HG03457 (cell line): ENCODE measurements around the gene LRRC1.

ENCODE experiments used
- ATAC-seq: cut with Tn5 transposase; IDR thresholded peaks from one replicate; pipeline ENCODE4 v1.9.1; 2021; ENCODE audit warnings: moderate number of reproducible peaks; ENCODE audit not compliant: unreplicated experiment

Gene LRRC1

DNA sequence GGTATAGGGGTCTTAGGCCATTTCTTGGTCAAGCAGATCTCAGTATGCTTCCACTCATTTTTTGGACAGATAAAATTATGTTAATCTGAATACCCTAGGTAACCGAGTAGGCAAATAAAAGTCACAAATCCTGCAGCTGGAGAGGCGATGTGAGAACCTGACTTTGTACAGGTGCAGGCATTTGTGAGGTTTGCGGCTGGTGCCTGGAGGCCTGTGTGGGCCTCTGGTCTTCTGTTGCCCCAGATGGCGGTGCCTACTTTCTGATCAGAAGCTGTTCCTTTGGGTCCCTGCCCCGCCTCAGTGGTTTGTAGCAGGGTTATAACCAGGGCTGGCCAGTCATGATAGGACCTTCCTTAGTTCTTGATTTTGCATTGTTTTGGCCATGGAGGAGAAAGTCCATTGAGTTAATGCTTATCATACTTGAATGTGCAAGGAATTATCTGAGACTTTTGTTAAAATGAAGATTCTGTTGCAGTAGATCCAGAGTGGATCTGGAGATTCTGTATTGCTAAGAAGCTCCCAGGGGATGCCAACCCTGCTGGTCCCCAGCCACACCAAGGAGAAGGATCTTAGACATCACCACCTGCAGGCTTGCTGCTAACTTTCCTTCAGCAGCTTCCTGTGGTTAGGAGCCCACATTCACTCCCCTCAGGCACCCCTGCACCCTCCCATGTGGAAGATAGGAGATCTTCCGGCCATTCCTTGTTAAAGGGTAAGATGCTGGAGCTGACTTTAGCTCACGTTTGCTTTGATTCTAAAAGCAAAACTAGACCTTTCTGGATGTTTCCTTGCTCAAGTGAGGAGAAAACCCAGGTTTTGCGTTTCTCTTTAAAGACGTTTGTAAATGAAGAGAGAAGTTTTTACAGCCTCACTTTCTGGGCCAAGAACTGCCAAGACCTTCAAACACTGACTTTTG is 50.7 kb downstream of the LRRC1 start:
- ATAC-seq: no peak

DNA sequence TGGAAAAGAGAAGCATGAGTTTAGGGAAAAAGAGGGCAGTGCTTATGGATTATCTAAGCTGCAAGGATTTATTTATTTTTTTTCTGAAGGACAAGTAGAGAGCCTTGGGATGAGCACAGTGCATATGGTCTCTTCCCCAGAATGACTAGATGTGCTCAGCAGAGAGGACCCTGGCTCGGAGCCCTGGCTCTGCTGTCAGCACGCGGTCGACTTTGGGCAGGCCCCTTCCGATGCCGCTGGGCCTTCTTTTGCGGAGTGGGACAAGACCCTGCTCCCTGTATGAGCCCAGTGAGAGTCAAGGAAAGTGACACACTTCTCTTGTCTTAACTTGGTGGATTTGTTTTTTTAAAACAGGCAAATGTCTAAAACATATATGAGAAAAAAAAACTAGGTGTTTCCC is 51.4 kb downstream of the LRRC1 start:
- no peak for ATAC-seq

DNA sequence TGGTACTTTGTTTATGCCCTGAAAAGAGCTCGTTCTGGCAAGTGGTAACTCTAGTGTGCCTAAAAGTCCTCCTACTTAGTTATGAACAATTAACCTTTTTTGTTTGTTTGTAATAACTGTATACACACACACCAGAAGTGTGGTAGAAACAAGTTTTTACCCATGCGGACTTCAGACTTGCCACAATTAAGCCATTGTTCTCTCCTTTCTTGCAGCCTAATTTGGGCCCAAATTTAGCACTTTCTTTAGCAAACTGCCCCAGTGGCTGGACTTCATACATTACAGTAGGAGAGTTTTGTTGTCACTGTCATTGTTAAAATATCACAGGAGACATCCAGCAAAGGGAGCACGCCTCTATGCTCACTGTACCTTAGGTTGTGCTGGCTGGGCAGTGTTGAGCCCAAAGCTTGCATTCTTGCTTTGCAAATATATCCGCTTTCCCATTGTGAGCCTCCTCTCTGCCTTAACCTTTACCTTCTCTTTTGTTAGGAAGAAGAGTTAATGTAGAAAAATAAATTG is 53.0 kb downstream of the LRRC1 start:
- ATAC-seq: no peak

DNA sequence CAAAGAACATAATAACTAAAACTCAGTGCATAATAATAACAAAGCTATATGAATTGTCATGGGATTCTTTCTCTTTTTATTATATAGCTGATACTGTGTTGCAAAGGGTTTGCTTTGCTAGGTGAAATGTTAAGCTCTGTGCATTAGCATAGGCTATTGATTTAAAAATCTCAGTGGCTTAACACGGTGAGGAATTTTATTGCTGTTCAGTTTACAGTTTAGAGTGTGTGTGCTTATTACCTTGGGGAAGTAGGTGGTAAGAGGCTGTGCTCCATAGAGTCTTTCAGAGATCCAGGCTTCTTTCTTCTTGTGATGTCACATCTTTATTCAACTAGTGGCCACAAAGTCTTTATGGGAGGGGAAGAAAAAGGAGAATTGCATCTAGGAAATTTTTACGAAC is 55.7 kb downstream of the LRRC1 start:
- no peak for ATAC-seq

DNA sequence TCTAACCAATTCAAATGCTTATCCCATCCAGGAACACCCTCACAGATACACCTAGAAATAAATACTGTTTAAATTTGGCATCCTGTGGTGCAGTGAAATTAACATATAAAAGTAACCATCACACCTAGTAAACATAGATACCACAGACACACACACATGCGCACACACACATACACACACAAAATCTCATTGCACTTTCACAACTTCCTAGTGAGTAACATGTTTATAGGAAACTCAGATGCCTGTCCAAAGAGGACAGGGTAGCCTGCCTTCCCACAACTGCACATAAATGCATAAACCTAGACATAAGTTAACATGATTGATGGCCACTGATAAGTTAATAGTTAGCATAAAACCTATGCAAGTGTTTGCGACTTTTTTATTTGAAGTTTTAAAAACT is 56.8 kb downstream of the LRRC1 start:
- ATAC-seq: no peak

DNA sequence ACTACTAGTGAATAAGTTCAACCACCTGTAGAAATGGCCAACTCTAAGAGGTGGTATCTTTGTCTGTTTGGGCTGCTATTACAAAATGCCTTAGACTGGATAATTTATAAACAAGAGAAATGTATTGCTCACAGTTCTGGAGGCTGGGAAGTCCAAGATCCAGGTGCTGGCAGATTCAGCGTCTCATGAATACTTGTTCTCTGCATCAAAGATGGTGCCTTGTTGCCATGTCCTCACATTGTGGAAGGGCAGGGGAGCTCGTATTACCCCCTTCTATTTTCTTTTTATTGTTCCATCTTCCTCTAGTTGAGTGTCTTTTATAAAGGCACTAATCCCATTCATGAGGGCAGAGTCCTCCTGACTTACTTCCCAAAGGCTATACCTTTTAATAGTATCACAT is 58.0 kb downstream of the LRRC1 start:
- no peak for ATAC-seq

DNA sequence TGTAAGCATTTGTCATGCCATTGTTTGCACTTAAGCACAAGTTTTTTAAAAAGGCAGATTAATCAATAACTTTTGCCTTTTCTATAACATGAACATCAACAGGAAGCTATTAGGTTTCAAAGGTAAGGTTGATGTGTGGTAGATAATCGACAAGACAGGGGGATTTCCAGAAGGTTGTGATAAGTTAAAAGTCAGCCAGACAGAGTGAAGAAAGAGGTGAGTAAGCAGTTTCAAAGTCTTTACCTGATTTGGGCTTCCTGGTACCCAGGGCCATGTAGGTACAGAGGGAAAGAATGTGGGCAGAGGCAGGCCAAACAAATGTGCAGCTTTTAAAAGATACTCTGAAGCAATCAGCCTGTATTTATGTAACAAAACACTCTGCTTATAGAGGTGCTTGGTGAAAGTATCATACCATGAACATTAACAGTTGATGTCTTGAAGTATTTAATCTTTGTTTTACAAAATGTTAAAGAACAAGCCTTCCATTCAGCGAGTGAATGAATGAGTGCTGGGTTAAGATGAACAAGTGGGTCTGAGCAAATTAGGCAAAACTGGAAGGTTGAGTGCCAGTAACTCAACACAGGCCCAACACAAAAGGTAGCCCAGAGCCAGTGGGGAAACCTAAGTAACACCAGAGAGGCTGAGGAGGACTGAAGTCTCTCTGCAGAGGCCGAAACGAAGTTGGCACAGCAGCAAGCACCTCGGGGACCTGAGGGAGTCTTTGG is 60.2 kb downstream of the LRRC1 start:
- ATAC-seq: peak; percentile 98

DNA sequence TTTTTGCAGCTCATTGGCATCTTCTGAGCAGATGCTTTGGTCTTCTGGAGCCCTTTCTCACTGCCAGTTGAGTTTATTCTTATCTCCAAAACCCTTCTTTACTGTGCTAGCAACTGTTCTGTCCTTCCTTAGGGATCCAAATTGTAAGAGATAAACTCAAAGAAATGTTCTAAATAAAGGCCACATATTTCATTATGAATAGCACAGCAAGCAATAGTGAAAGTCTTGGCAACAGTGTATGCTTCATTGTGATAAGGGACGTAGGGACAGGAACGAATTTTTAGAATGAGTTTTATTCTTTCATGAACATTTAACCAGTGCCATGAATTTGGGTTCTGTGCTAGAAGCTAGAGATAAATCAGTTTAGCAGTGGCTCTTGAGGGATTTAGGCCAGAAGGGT is 61.1 kb downstream of the LRRC1 start:
- ATAC-seq: no peak

DNA sequence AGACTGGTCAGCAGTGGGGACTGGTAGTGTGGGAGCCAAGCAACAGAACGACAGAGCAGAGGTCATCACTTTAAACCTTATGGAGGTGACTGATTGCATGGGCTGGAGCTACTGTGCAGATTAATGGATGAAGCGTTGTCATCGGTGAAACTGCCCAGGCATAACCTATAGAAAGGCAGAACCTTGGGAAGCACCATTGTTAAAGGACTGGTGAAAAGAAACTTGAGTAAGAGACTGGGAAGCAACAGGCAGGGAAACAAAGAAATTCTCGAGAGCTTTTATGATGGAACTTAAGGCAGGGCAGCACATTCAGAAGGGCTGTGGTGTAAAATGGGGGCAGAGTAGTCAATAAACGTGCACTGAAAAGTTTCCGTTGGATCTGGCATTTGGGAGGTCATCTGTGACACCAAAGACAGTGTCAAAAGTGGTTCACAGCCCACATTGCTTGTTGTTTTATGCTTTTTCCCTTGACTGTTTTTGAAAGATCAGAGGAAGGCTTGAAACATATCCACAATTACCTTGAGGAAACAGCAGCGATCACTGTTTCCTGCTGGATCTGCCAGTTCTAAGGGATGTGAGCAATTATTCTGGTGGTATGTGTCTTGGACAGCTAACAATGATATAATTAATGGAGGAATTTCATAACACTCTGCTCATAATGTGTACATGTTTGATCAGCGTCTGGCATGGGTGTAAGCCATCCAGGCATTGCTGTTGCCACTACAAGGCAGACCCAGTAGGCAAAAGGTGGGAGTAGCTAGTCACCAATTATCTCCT is 62.7 kb downstream of the LRRC1 start:
- no peak for ATAC-seq

DNA sequence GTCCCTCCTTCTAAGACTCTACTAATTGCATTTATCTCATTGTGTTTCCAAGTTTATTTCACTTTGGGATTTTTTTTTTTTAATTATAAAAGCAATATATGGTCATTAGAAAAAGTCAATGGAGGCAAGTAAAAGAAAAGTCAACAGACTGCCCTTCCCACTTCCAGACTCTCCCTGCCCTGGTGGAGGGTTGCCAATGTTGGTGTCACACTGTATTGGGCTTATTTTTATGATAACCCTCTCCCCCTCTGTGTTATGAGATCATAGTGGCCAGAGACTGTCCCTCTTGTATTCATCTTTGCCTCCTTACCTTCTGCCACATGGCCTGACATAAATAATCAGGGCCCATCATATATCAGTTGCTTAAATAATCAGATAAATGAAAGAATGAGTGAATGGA is 63.4 kb downstream of the LRRC1 start:
- ATAC-seq: no peak

DNA sequence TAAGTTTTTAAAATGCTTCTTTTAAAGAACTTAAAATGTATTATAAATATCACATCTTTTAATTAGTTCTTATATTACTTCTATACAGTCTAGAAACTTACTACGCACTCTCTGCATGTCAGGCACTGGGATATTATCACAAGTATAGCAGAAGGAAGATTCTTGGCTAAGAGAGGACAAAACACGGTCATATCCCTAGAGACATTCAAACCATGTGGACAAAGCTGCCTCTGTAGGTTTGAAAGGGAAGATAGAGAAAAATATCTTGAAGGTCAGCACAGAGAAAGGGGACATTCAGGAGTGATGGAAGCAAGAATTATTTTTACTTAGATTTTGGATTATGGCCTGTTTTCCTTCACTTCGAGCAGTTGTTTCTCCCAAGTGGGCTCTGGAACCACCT is 64.1 kb downstream of the LRRC1 start:
- ATAC-seq: no peak

DNA sequence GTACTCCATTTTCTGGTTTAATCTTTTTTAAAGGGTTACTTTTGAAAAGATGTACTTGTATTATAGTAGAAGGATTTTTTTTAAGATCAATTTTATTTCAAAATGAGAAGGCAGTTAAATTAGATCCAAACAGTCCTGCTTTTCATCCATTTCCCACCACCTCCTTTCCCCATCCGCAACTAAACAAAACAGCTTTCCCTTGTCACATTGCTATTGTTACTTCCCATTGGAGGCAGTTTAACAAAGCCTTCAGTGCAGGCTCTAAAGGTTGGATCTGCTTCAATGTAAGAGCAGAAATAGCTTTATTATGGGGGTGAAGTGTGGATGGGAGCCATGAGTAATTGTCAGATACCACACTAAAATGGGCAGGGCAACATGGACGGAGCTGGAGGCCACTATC is 65.7 kb downstream of the LRRC1 start:
- no peak for ATAC-seq

DNA sequence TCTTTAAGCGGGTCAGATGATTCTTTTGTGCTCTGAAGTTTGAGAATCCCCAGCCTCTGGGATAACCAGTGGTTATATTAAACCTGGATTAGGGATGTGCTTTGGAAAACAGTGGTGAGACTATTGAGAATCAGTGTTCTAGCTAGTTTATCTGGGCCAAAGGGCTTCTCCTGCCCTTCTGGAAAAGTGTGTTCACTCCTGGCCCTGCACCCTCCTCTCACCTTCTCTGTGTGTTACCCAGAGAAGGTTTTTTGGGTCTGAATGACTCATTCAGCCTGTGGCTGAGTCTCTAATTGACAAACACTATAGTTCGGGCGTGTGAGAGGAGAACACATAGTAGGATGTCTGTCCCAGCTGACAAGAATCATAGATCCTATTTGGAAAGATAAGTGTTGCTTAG is 66.7 kb downstream of the LRRC1 start:
- no peak for ATAC-seq

DNA sequence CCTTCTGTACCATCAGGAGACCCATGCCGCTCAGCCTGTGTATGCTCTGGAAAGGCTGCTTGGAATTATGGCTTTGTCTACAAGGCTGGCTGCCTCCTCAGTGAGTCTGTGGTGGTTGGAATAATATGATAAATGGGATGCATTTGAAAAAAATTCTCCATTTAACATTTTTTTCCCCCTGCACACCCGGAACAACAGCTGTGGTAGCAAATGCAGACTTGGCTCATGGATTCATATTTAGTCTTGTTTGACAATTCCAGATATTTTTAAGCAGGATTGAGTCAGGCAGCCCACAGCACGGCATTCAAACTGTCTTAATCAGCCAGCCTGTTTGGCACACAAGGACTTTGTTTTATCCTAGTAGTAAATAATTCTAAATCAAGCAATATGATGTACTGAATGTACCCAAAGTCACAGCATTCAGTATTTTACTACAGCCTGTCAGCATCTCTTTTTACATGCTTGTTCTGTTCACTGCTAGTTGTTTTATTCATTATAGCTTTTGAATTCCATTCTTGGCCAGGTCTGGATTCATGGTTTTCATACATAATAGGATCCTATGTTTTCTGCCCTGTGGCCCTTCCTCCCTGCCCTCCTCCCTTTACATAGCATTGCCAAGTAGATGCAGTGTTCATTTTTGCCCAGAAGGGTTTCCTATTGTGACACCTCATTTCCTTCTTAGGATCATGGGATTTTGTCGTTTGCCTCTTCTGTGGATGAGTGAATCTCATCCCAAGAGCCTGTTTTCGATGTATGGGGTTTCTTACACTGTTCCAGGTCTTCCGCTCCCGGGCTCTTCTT is 68.1 kb downstream of the LRRC1 start:
- ATAC-seq: no peak

DNA sequence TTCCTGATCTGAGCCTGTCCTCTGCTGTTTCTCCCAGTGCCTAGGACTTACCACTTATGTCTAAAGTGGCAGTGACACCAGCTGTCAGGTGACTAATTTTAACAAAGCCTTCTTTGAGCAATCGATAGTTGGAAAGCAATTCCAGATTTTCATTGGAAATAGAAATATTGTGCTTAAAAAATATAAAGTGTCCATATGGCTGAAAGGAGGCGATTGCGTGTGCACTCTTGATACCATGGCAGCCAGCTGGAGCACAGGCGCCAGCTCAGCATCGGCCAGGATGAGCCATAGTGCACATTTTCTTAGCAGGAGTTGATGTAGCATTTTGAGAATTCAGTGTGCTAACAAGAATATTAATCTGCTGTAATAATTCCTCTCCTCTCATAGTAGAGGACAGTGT is 70.0 kb downstream of the LRRC1 start:
- ATAC-seq: no peak

DNA sequence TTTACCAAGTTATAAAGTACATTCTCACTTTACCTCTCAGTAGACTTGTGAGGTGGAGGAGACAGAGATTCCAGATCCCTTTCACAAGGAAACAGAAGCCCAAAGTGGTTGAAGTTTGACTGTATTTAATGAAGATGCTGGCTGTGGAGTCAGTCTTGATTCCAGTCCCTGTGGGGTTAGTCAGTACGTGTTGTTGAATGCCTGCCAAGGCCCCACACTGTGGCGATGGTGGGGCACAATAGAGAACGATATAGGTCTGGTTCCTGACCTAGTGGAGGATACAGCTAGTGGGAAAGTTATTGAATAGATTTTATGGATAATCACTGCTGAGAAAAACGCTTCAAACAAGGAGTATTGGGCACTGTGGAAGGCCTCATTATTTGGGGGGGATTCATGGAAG is 71.4 kb downstream of the LRRC1 start:
- no peak for ATAC-seq

DNA sequence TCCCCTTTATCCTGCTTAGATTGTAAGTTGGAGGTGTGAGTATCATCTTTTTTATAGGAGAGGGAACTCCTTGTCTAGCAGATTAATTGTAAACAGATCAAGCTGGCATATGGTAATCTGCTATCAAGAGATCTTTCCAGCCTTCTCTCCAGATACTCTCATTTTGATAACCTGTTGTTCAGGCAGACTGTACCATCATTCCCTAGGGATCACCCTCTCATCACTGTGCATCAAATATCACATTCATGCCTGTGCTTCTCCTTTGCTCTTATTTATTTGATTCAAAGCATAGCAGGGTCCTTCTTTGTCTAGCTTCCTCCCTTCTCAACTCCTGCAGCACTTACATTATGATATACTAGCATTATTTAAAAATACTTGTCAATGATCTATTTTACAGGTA is 73.8 kb downstream of the LRRC1 start:
- ATAC-seq: no peak

DNA sequence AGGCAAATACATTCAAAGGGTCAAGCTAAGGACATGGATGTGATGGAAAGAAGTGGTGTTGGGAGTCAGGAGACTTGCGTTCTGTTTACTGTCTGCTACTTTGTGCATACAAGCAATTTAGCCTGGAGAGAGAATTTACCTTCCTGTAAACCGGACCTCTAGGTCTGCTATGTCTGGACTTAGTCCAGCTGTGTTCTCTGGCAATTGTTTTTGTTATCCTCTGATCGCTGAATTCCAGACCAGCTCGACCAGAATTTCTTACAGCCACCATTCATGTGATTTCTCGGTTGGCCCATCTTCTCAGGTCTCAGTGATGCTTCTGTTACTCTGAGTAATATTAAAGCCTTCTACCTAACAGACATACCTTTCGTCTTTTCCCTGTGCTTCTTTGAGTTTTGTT is 75.2 kb downstream of the LRRC1 start:
- ATAC-seq: no peak

DNA sequence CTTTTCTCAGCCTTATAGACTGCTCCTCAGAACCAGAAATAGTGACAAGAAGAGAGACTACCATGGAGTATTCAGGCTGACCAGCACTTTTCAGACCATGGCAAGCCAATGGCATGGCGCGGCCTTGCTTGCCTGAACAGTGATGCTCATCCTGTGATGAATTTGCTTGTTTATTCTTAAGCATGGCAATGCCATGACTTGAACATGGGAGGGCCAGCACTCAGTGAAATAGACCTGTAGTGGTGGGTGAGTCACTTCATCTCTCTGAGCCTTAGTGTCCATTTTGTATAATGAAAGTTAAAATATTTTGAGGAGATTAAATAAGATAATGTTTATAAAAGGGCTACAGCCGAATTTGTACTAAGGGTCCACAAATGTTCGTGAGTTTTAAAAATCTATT is 79.1 kb downstream of the LRRC1 start:
- no peak for ATAC-seq

DNA sequence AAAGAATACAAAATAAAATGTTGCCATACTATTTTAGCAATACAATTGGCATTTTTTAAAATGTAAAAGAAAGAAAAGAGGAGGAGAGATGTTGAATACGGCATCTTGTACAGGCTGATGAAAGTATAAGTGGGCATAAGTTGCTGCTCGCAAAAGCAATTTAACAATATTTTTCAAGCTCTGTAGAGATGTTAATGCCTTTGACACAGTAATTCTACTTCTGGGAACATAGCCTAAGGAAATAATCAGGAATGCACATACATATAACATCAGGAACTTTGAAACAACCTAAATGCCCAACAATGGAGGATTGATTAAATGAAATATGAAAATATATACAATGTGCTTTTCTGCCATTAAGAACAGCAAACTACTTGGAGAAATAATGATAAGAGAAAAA is 80.2 kb downstream of the LRRC1 start:
- no peak for ATAC-seq

DNA sequence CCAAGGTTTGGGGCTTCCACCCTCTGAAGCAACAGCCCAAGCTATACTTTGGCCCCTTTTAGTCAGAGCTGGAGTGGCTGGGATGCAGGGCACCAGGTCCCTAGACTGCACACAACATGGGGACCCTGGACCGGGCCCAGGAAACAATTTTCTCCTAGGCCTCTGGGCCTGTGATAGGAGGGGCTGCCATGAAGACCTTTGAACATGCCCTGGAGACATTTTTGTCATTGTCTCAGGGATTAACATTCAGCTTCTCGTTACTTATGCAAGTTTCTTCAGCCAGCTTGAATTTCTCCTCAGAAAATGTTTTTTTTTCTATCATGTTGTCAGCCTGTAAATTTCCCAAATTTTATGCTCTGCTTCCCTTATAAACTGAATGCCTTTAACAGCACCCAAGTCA is 82.3 kb downstream of the LRRC1 start:
- no peak for ATAC-seq
